Activated CD4-positive, alpha-beta T cell treated with anti-CD3 and anti-CD28 coated beads for 24 hours (primary cell): Measurements from ENCODE around the gene TNFSF13.
"Not testable (repeated sequence)": the region's sequence is repeated elsewhere in the genome, so short reads cannot be mapped to it uniquely, and the experiment has no call there.

Experiments
- DNase-seq, 2 donors: peaks; one replicate each; pipeline ENCODE4 v3.0.0-alpha.2; 2020; ENCODE audit warnings: low read depth in 2 of 2

Gene TNFSF13

DNA sequence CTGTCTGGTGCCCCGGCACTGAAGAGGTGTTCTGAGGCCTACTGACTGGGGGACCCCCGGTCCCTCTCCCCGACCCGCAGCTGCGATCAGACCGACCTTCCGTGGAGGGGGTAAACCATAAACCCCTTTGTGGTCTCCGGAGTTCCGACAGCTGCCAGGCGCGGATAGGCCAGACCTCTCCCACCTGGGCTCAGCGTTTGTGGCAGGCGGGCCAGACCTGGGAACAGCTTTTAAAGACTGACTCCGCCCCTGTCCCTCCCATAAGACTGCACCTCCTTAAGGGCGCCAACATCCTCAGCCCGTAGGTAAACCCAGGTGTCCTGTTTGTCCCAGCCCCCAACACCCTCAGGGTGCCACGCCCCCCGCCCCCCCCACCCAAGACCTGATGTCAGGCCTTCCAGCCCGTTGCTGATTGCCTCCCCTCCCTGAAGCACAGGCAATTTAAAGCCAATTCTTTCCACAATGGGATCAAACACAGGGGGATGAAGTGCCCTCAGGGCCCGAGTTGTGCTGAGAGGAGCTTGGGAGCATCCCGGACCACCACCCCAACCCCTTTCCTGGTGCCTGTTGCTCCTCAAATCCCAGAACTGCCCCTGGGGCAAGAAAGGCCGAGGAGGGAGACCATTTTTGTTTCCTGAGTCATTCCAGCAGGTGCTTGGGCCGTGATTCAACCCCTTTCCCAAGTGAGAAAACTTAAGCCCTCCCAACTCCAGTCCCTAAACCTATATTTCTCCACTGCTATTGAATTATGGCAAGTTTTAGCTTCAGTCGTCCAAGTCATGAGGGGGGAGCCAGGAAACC is 31.5 kb downstream of the TNFSF13 start, which contains the start of gene SOX15:
Gene SOX15 (minus strand): TSS at position 204 of the 801 bp plus-strand sequence. CDS start 418 bp downstream, outside the sequence.
- no peak for DNase-seq

DNA sequence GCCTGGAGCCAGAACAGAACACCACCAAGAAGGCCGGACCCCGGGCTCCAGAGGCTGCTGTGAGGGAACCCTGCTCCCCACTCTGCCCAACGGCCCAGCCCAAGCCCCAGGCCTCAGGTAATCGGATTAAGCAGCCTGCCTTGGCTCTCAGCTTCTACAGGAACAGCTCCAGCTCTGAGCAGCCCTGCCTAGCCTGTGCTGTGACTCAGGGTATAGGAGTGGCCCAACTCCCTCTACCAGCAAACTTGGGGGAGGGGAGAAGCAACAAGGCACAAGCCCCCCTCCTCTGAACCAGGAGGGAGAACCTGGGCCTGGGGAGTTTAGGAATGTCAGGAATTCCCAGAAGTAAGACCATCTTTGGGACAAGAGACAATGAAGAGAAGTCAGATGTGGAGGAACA is 32.2 kb downstream of the TNFSF13 start:
- DNase-seq, result no peak

DNA sequence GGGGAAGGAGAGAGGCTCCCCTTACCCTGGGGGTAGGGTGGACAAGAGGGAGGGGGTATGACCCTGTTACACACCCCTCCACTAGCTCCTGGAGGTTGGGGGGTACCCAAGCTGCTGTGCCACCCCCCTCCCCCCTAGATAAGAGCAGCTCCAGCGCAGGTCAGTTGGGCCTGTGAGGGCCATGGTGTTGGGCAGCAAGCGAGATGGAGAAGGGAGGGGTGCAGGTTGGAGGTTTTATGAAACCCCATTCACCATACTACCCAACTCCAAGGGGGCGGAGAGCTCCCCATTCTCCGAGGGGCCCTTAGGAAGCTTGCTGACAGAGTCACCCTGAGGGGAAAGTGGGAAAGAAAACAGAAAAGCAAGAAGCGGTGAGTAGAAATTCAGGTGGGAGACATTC is 33.0 kb downstream of the TNFSF13 start:
- no peak for DNase-seq

DNA sequence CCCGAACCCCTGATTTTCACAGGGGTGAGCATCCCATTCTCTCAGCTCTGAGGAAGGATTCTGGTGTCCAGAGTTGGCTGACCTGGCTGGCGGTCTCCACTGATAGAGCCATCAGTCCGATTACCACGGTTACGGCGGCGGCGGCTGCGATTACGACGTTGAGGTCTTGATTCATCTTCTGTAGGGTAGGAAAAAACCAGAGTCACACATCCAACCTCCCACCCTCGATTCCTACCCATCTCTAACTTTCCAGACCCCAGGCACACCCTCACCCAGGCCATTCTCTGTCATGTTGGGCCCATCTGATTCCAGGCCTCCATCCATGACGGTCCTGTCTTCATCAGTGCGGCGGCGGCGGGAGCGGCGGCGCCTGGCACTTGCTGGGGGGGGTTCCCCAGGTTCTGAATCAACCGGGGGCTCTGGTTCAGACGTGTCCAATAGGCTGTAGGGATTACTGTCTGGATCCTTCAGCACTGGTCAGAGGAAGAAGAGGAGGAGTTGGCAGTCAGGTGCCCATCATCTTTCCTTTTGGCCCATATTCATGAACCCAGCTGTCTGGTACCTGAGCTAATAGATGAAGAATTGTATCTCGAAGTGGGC is 34.0 kb downstream of the TNFSF13 start:
- DNase-seq, result no peak

DNA sequence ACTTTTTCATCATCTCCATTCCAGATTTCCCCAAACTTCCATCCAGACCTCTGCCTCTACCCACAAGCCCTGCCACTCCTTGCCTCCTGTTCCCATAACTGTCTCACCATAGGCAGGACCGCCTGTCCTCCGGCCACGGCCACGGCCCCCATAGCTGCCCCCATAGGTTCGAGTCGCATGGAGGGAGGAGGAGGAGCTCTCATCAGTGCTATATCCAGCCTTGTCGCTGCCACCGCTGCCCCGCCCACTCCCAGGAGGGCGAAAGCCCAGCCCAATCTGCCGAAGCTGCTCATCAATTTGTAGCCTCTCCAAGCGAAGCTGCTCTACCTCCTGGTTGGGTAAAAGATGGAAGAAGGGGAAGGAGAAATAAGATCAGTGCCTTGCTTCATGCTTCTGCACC is 34.7 kb downstream of the TNFSF13 start:
- DNase-seq, result no peak

DNA sequence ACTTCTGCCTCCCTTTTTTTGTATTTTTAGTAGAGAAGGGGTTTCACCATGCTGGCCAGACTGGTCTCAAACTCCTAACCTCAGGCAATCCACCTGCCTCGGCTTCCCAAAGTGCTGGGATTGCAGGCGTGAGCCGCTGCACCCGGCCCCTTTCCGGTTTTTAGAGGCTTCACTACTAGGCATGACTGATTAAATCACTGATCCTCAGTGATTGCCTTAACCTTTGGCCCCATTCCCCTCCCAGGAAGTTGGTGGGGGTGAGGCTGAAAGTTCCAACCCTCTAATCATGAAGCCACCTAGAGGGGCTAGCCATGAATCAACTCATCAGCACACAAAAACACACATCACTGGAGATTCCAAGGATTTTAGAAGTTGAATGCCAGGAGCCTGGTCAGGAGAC is 39.0 kb downstream of the TNFSF13 start:
- DNase-seq, result not testable (repeated sequence)

DNA sequence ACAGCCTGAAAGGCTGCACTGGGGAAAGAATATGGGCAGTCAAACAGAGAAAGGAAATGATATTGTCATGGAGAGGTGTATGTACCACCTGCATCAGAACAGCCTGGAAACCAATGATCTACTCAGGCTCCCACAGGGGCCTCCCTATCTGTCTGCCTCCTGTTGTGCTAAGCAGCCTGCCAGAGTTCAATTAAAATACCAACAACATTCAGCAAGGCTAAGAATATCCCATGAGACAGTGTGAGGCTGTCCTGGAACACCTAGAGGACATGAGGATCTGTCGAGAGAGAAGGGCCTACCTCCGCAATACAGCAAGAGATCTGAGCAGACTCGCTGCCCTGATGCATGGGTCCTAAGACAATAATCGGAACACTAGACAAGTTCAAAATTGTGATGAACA is 47.7 kb downstream of the TNFSF13 start:
- DNase-seq, result no peak

DNA sequence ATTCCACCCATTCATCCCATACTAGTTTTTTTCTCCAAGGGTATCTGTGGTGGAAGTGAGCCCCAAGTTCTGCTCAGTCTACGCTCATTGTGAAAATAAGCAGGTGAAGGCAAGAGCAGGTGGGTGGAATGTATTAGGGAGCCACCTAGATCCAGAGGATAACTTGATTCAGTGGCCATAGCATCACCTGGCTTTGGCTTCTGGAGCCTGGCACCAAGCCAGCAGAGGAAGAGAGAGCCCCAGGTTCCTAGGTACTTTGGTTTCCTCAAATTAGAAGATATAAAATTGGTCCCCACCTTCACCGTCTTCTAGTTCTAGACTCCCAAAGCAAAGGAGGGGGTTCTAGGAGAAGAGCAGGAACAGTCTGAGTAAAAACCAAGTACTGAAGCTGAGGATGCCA is 52.1 kb downstream of the TNFSF13 start:
- DNase-seq, result no peak
